Fibroblast of lung (primary cell): Measurements from ENCODE around the gene SLC16A9.

Source experiments
- CTCF ChIP-seq, 2 donors: IDR thresholded peaks in 1 of 2; conservative IDR thresholded peaks in 1 of 2; 1 replicate in 1 of 2; 2 replicates in 1 of 2; pipeline ENCODE4 v1.5.1; 2011 to 2012; ENCODE audit warnings: low read length in 2 of 2, control low read depth in 1 of 2, inconsistent platforms in 1 of 2, low read depth in 1 of 2, mild to moderate bottlenecking in 1 of 2
- EZH2 ChIP-seq: IDR thresholded peaks from 2 replicates; pipeline ENCODE4 v1.5.1; 2012; ENCODE audit warnings: low read length, control low read depth, mild to moderate bottlenecking; ENCODE audit errors: missing control alignments

- TF ChIP-seq CTCF (conservative IDR thresholded peaks at IDR 0.05 in 1 of 2, IDR thresholded peaks at IDR 0.05 in 1 of 2; ENCODE audit: low read depth in 1 of 2, low read length in 2 of 2) (no peak), EZH2 (no peak)
Measured at GRCh38 chr10:59644841-59645240, 64.8 kb downstream of the SLC16A9 start.
